ENCODE results near the gene TTC33.

Gene TTC33

GRCh38 chr5:40560474-40561110 lies 195.2 kb downstream of the TTC33 start:
- no peak for DNase-seq

- DNase-seq: no peak
These were observed 196.5 kb downstream of the TTC33 start for GRCh38 chr5:40559306-40559705.

GRCh38 chr5:40557501-40557900 lies 198.3 kb downstream of the TTC33 start:
- no peak for DNase-seq

GRCh38 chr5:40556811-40557210 lies 198.9 kb downstream of the TTC33 start:
- no peak for DNase-seq

- DNase-seq: no peak
These were observed 199.9 kb downstream of the TTC33 start for GRCh38 chr5:40555886-40556285.

- DNase-seq: no peak
These were observed 200.9 kb downstream of the TTC33 start for GRCh38 chr5:40554813-40555212.

- DNase-seq: no peak
These were observed 201.7 kb downstream of the TTC33 start for GRCh38 chr5:40554054-40554453.

GRCh38 chr5:40552981-40553380 lies 202.8 kb downstream of the TTC33 start:
- DNase-seq: no peak

GRCh38 chr5:40551496-40552491 lies 204.0 kb downstream of the TTC33 start:
- DNase-seq: peak in 1 of 14 donors; percentile 0

GRCh38 chr5:40550481-40550880 lies 205.3 kb downstream of the TTC33 start:
- no peak for DNase-seq

GRCh38 chr5:40549616-40550015 lies 206.1 kb downstream of the TTC33 start:
- no peak for DNase-seq

- no peak for DNase-seq
These were observed 207.7 kb downstream of the TTC33 start for GRCh38 chr5:40547994-40548575.

- no peak for DNase-seq
These were observed 208.2 kb downstream of the TTC33 start for GRCh38 chr5:40547557-40547956.

GRCh38 chr5:40540301-40540700 lies 215.5 kb downstream of the TTC33 start:
- no peak for DNase-seq

- DNase-seq: no peak
These were observed 231.1 kb downstream of the TTC33 start for GRCh38 chr5:40524677-40525076.

- no peak for DNase-seq
These were observed 233.8 kb downstream of the TTC33 start for GRCh38 chr5:40521925-40522324.

GRCh38 chr5:40521108-40521785 lies 234.5 kb downstream of the TTC33 start:
- no peak for DNase-seq

- no peak for DNase-seq
These were observed 237.3 kb downstream of the TTC33 start for GRCh38 chr5:40518485-40518917.

GRCh38 chr5:40515476-40515875 lies 240.3 kb downstream of the TTC33 start:
- DNase-seq: no peak

GRCh38 chr5:40514976-40515375 lies 240.8 kb downstream of the TTC33 start:
- DNase-seq: no peak

- DNase-seq: no peak
These were observed 244.0 kb downstream of the TTC33 start for GRCh38 chr5:40511801-40512200.

GRCh38 chr5:40507095-40507494 lies 248.7 kb downstream of the TTC33 start:
- DNase-seq: no peak

GRCh38 chr5:40505031-40505430 lies 250.7 kb downstream of the TTC33 start:
- no peak for DNase-seq

All from C1 segment of cervical spinal cord (tissue), 14 donors.